Transverse colon (tissue), 4 donors: ENCODE data around the gene ASNSD1. TPM values are rescaled to one million over a fixed set of nuclear protein-coding genes. Genes with fewer than 3 reads are reported as not detected.

Source experiments
- DNase-seq: peaks from one replicate; pipeline ENCODE4 v3.0.0-alpha.2; 2019
- H3K27ac ChIP-seq, 4 donors: fragments of 200-600 bp; sonication (generic); 2 replicates each; pipeline ENCODE4 v1.5.1; 2016 to 2018; ENCODE audit warnings: inconsistent platforms in 4 of 4
- H3K27me3 ChIP-seq: fragments of 200-600 bp; sonication (generic); 2 replicates; pipeline ENCODE4 v1.5.1; 2017; ENCODE audit warnings: inconsistent platforms
- H3K36me3 ChIP-seq, 4 donors: fragments of 200-600 bp; sonication (generic); 2 replicates each; pipeline ENCODE4 v1.5.1; 2017 to 2019; ENCODE audit warnings: inconsistent platforms in 4 of 4
- H3K4me1 ChIP-seq, 4 donors: fragments of 200-600 bp; sonication (generic); 2 replicates each; pipeline ENCODE4 v1.5.1; 2017 to 2020; ENCODE audit warnings: inconsistent platforms in 4 of 4
- H3K4me3 ChIP-seq, 4 donors: fragments of 200-600 bp; sonication (generic); 1 replicate in 1 of 4; 2 replicates in 3 of 4; pipeline versions ENCODE4 v1.5.1 to v1.6.1; 2017 to 2019; ENCODE audit warnings: inconsistent platforms in 4 of 4
- H3K9me3 ChIP-seq, 2 donors: fragments of 200-600 bp; sonication (generic); 2 replicates each; pipeline ENCODE4 v1.5.1; 2017 to 2019; ENCODE audit warnings: inconsistent platforms in 2 of 2
- EP300 ChIP-seq: sonication (generic); formaldehyde crosslinking; IDR thresholded peaks from one replicate; pipeline ENCODE4 v1.6.1; 2017; ENCODE audit warnings: antibody characterized with exemption, low read depth
- POLR2A ChIP-seq: fragments of 450-650 bp; IDR thresholded peaks from one replicate; pipeline ENCODE4 v1.6.1; 2016; ENCODE audit warnings: antibody characterized with exemption, mild to moderate bottlenecking, moderate library complexity
- POLR2AphosphoS5 ChIP-seq, 3 donors: sonication (generic); formaldehyde crosslinking; IDR thresholded peaks; one replicate each; pipeline ENCODE4 v1.6.1; 2016; ENCODE audit warnings: antibody characterized with exemption in 3 of 3
- WGBS, 2 donors: methylation state at CpG; one replicate each; pipeline ENCODE4 v1.1.5; 2018; ENCODE audit warnings: low coverage in 1 of 2; 5-methylcytosine and 5-hydroxymethylcytosine counted together
- in situ Hi-C, 4 donors: fragments of 200-750 bp; cut with MboI; loops; one replicate each; pipeline versions ENCODE4 v1.15.0 to v1.15.1; 2017; ENCODE audit warnings: low sequenced_read_pairs in 3 of 4, low pct_ligation_motif_present in 1 of 4, low pct_unique_long_range_greater_than_20kb in 1 of 4
- intact Hi-C: fragments of 100-400 bp; cut with DNase I; formaldehyde crosslinking; loops from one replicate; pipeline ENCODE4 v1.15.1; 2023; ENCODE audit warnings: low total_unique reads
- total RNA-seq, 4 donors: library from RNA; depleted of rRNA; stranded (reverse); fragments of >200 nt; gene quantifications; one replicate each; pipeline ENCODE4 v1.1.0, GENCODE V29; 2016
- TF ChIP-seq, protein P1 (sequence below), 5 experiments: fragments of 200-600 bp in 3 of 5; fragments of 450-650 bp in 2 of 5; sonication (generic) in 3 of 5; IDR thresholded peaks; 1 replicate in 2 of 5; 2 replicates in 3 of 5; pipeline ENCODE4 v1.5.1; 2016 to 2017; ENCODE audit warnings: antibody characterized with exemption in 5 of 5, inconsistent platforms in 3 of 5, mild to moderate bottlenecking in 2 of 5, moderate library complexity in 1 of 5

Gene ASNSD1
- 10 to 100 TPM; 11.3 to 35.2 (median 20.2) TPM for total RNA-seq

DNA sequence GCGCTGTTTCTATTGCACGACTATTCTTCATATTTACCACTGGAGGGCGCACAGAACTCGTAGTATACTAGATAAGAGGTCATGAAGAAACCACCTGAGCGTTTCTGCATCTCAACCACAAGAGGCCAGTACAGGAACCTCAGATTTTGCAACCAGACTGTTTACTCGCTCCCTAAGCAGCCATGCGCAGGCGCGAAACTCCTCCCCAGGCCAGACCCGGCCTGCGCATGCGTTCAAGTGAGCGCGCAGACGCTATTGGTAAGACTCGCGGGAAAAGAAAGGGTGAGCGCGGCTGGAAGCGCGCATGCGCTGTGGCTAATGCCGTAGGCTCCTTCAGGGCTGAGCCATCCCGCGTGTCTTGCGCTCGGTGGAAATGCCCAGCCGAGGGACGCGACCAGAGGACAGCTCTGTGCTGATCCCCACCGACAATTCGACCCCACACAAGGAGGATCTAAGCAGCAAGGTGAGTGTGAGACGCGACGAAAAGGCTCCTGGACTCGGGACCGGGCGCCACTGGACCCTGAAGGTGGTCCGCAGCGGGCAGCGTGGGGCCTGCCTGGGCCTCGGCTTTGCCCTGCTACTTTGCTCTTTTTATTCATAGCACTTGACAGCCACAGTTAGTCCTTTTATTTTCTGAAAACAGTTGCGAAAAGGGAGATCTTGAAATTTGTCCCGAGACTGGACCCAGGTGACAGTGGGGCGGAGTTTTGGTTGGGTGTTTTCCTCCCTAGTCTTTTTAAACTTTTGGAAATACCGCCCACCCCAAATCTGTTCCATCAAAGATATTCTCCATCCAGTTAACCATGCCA lies at the start of gene ASNSD1:
Gene ASNSD1, plus strand, starts transcription at position 312 of the 809 bp plus-strand sequence. CDS start 4,674 bp downstream, outside the sequence.
- 0 to 1% methylated on average over 10 to 46 of the region's 46 CpGs for WGBS, 2 donors
- in situ Hi-C loops: loop anchor here in 2 of 4 donors (25.0 kb wide), 2 partner anchors 126 to 401 kb away; partner anchors contain the start of genes MSTN (in 1 of the 2), ORMDL1 (in 1 of the 2) and PMS1 (in 1 of the 2)

DNA sequence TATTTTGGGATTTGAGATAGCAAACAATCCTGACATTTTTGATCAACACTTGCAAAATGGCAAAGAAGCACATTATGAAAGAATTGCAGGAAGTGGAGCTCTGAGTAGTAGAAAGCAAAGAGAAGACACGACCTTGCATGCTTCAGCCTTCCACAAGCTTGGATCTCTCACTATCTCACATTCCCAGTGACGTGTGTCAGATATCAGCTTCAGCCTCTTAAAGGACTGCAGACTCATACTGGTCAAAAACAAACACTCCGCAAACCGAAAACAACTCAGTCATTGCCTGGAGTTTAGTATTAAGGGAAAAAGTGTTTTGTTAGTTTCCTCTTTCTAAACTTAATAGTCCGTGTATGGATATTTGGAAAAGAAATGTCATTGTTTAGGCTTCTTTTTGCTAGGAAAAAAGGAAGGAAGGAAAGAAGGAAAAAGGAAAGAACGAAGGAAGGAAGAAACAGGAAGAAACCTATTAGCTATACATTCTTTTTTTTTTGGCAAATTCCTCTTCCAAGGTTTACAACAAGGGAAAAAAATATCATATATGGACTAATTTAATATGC lies 48.1 kb upstream of the ASNSD1 start:
- H3K27ac ChIP-seq: peak overlapping the region in 3 of 4 donors; percentile 14 to 17 (median 14)
- intact Hi-C loops: no loop called here

More for the DNA sequence above, at the start of gene ASNSD1:
- TF ChIP-seq, protein P1, sequence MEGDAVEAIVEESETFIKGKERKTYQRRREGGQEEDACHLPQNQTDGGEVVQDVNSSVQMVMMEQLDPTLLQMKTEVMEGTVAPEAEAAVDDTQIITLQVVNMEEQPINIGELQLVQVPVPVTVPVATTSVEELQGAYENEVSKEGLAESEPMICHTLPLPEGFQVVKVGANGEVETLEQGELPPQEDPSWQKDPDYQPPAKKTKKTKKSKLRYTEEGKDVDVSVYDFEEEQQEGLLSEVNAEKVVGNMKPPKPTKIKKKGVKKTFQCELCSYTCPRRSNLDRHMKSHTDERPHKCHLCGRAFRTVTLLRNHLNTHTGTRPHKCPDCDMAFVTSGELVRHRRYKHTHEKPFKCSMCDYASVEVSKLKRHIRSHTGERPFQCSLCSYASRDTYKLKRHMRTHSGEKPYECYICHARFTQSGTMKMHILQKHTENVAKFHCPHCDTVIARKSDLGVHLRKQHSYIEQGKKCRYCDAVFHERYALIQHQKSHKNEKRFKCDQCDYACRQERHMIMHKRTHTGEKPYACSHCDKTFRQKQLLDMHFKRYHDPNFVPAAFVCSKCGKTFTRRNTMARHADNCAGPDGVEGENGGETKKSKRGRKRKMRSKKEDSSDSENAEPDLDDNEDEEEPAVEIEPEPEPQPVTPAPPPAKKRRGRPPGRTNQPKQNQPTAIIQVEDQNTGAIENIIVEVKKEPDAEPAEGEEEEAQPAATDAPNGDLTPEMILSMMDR (IDR thresholded peaks at IDR 0.05): peak; percentile 94 to 100 (median 94)
- TF ChIP-seq POLR2AphosphoS5 (IDR thresholded peaks at IDR 0.05) (peak; percentile 91 to 94 (median 93)), POLR2A (peak; percentile 84), EP300 (no peak)
- Histone ChIP-seq H3K27me3 (no peaks in the 10 kb centered on the region), H3K36me3 (peaks cover 0 to 8% (median 0%) of the 10 kb centered on the region in 4 donors), H3K27ac (peak within 1 kb of the TSS; percentile 85 to 90 (median 88)), H3K9me3 (no peaks in the 10 kb centered on the region), H3K4me3 (peak within 1 kb of the TSS; percentile 79 to 90 (median 80)), H3K4me1 (peaks cover 0 to 29% (median 13%) of the 10 kb centered on the region in 4 donors)
- intact Hi-C loops: loop anchor here (5.0 kb wide), 1 partner anchor 36 kb away; no protein-coding TSS in a partner anchor
- DNase-seq: peak; percentile 99

DNA sequence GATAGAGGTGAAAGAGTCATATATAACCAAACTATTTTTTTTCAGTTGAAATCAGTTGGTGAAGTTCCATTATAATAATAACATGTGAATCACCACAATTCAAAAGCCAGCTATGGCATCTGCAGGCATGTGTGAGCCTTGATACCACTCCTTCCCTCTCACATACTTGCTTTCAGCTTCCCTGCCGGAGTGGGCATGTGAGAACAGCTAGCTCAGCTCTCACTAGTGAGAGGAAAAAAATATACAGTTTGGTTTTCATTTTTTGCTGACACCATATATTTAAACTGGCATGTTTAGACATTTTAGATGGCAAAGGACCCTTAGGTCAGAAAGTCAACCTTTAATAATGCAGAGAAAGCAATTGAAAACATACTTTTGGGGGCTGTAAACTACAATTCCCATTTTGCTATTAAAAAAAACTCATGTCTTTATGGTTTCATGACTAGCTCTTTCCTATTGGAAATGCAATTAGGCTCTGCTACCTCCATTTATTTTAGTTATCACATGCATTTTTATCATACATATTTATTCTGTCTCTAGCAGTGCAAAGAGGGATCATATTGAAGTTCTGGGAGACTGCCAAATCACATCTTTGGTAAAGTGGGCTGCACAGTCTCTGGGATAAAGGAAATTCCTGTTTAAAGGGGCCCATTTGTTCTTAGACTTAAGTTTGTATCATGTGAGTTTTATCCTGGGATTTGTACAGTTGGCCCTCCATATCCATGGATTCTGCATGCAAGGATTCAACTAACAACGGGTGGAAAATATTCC lies 47.4 kb upstream of the ASNSD1 start:
- no peak for TF ChIP-seq POLR2AphosphoS5 (IDR thresholded peaks at IDR 0.05)
- TF ChIP-seq, protein P1 (IDR thresholded peaks at IDR 0.05): no peak
- TF ChIP-seq POLR2A: no peak
- no peak for TF ChIP-seq EP300
- H3K27me3 ChIP-seq: no peaks in the 10 kb centered on the region
- DNase-seq: no peak
- H3K4me3 ChIP-seq: no peak overlapping the region
- intact Hi-C loops (no loop called here), in situ Hi-C loops (no loop called here)
- no peaks in the 10 kb centered on the region for H3K36me3 ChIP-seq
- H3K9me3 ChIP-seq: no peaks in the 10 kb centered on the region
- WGBS, 2 donors: 60 to 77% methylated on average over 2 of the region's 2 CpGs
- no peaks in the 10 kb centered on the region for H3K4me1 ChIP-seq
- H3K27ac ChIP-seq: peak overlapping the region in 2 of 4 donors; percentile 14

More for the DNA sequence above, 48.1 kb upstream of the ASNSD1 start:
- in situ Hi-C loops: no loop called here
- no peak for DNase-seq
- TF ChIP-seq, protein P1 (IDR thresholded peaks at IDR 0.05): no peak
- TF ChIP-seq POLR2A (no peak), POLR2AphosphoS5 (IDR thresholded peaks at IDR 0.05) (no peak), EP300 (no peak)
- WGBS, 2 donors: 50 to 52% methylated on average over 6 of the region's 6 CpGs
- H3K36me3 ChIP-seq: no peaks in the 10 kb centered on the region
- no peaks in the 10 kb centered on the region for H3K27me3 ChIP-seq
- H3K4me3 ChIP-seq: peak overlapping the region in 1 of 4 donors; percentile 25
- H3K9me3 ChIP-seq: no peaks in the 10 kb centered on the region
- H3K4me1 ChIP-seq: no peaks in the 10 kb centered on the region

- Histone ChIP-seq H3K27me3 (no peaks in the 10 kb centered on the region), H3K9me3 (no peaks in the 10 kb centered on the region), H3K36me3 (no peaks in the 10 kb centered on the region), H3K27ac (no peak overlapping the region), H3K4me1 (no peaks in the 10 kb centered on the region), H3K4me3 (no peak overlapping the region)
- no peak for DNase-seq
- in situ Hi-C loops (no loop called here), intact Hi-C loops (no loop called here)
- WGBS, 2 donors: 91 to 93% methylated on average over 4 of the region's 4 CpGs
- TF ChIP-seq, protein P1 (IDR thresholded peaks at IDR 0.05): no peak
- no peak for TF ChIP-seq POLR2A
- no peak for TF ChIP-seq POLR2AphosphoS5 (IDR thresholded peaks at IDR 0.05)
- no peak for TF ChIP-seq EP300
These were observed 46.7 kb upstream of the ASNSD1 start for GRCh38 chr2:189614585-189614984.
